Lower leg skin (tissue), 3 donors: ENCODE results near the gene SERPINA4.

ENCODE experiments used
- POLR2A ChIP-seq, 2 donors: fragments of 450-650 bp; IDR thresholded peaks; one replicate each; pipeline ENCODE4 v1.6.1; 2016 to 2017; ENCODE audit warnings: antibody characterized with exemption in 2 of 2, mild to moderate bottlenecking in 1 of 2, moderate library complexity in 1 of 2
- TF ChIP-seq, protein P1 (sequence below), 3 donors: fragments of 450-650 bp; IDR thresholded peaks; one replicate each; pipeline ENCODE4 v1.5.1; 2016; ENCODE audit warnings: antibody characterized with exemption in 3 of 3, mild to moderate bottlenecking in 3 of 3, moderate library complexity in 2 of 3

GRCh38 chr14:94547151-94547680, 14.0 kb upstream of the SERPINA4 start:
- TF ChIP-seq, protein P1, sequence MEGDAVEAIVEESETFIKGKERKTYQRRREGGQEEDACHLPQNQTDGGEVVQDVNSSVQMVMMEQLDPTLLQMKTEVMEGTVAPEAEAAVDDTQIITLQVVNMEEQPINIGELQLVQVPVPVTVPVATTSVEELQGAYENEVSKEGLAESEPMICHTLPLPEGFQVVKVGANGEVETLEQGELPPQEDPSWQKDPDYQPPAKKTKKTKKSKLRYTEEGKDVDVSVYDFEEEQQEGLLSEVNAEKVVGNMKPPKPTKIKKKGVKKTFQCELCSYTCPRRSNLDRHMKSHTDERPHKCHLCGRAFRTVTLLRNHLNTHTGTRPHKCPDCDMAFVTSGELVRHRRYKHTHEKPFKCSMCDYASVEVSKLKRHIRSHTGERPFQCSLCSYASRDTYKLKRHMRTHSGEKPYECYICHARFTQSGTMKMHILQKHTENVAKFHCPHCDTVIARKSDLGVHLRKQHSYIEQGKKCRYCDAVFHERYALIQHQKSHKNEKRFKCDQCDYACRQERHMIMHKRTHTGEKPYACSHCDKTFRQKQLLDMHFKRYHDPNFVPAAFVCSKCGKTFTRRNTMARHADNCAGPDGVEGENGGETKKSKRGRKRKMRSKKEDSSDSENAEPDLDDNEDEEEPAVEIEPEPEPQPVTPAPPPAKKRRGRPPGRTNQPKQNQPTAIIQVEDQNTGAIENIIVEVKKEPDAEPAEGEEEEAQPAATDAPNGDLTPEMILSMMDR (IDR thresholded peaks at IDR 0.05), result no peak
- no peak for TF ChIP-seq POLR2A (IDR thresholded peaks at IDR 0.05)
